Measurements from ENCODE around the gene ADAP1.

DNA sequence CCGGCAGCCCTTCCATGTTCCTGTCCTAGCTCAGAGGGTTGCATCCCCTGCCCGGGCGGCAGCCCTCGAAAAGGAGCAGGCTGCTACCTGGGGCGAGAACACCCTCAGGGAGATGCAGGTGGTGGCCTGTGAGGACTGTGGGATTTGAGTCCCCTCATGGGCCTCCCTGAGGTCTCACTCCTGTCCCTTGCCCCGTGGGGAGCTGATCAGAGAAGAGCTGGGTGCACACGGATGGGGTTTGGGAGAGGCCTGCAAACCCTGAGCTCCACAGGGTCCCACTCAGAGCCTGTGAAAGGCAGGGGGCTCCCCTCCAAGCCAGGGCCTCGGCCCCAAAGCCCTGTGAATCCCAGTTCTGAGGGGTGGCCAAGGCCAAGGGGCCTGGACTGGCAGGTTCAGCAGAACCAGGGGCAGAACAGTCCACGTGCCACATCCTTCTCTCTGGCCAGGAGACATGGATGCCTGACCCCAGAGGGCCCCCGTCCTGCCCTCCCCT is 28.1 kb upstream of the ADAP1 start:
- TF ChIP-seq POLR2AphosphoS5 (IDR thresholded peaks at IDR 0.05): no peak
- TF ChIP-seq, protein P1, sequence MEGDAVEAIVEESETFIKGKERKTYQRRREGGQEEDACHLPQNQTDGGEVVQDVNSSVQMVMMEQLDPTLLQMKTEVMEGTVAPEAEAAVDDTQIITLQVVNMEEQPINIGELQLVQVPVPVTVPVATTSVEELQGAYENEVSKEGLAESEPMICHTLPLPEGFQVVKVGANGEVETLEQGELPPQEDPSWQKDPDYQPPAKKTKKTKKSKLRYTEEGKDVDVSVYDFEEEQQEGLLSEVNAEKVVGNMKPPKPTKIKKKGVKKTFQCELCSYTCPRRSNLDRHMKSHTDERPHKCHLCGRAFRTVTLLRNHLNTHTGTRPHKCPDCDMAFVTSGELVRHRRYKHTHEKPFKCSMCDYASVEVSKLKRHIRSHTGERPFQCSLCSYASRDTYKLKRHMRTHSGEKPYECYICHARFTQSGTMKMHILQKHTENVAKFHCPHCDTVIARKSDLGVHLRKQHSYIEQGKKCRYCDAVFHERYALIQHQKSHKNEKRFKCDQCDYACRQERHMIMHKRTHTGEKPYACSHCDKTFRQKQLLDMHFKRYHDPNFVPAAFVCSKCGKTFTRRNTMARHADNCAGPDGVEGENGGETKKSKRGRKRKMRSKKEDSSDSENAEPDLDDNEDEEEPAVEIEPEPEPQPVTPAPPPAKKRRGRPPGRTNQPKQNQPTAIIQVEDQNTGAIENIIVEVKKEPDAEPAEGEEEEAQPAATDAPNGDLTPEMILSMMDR (IDR thresholded peaks at IDR 0.05): no peak
- no peak for TF ChIP-seq POLR2A (IDR thresholded peaks at IDR 0.05)
